ENCODE data around the gene TIMM13. TPM values are rescaled to one million over a fixed set of nuclear protein-coding genes. Genes with fewer than 3 reads are reported as not detected.
A peak's percentile ranks its signal among the peaks of the same experiment; 100 is the strongest.

Gene TIMM13
- total RNA-seq (10 to 100 TPM; 27.4 to 78.4 (median 62.6) TPM), polyA plus RNA-seq (10 to 100 TPM; 75.4 to 98.5 TPM)
- long read RNA-seq, donor 1, transcript TIMM13-201 (3 exons, 1,973 nt): major isoform, 105 of 108 reads
- long read RNA-seq, donor 1, partial matches to known transcripts: 0 of 108 reads
- long read RNA-seq, donor 1, other reads (novel, unspliced or antisense): 3 of 108 reads
- long read RNA-seq, donor 2, transcript TIMM13-201 (3 exons, 1,973 nt): major isoform, 105 of 113 reads
- long read RNA-seq, donor 2, partial matches to known transcripts: 8 of 113 reads
- long read RNA-seq, donor 2, other reads (novel, unspliced or antisense): 0 of 113 reads
- long read RNA-seq, donor 3, transcript TIMM13-201 (3 exons, 1,973 nt): major isoform, 76 of 83 reads
- long read RNA-seq, donor 3, partial matches to known transcripts: 5 of 83 reads
- long read RNA-seq, donor 3, other reads (novel, unspliced or antisense): 2 of 83 reads

- peak in 1 of 2 donors; percentile 54 for TF ChIP-seq POLR2A (IDR thresholded peaks at IDR 0.05)
- TF ChIP-seq CTCF (IDR thresholded peaks at IDR 0.05): no peak
Observed at GRCh38 chr19:2427429-2428320, at the start of gene TIMM13. TSS of gene TIMM13 (minus strand) at chr19:2427586. CDS start at chr19:2427533, 53 bp downstream.

GRCh38 chr19:2476451-2477140 lies 49.2 kb upstream of the TIMM13 start:
- H3K27ac ChIP-seq: peak overlapping the region; percentile 82 to 96 (median 91)
- H3K9me3 ChIP-seq: no peaks in the 10 kb centered on the region
- peak overlapping the region; percentile 60 to 98 (median 88) for H3K4me3 ChIP-seq
- H3K27me3 ChIP-seq: no peaks in the 10 kb centered on the region
- peaks cover 0 to 14% (median 0%) of the 10 kb centered on the region in 9 donors for H3K36me3 ChIP-seq
- WGBS, 4 donors: 0 to 1% (median 0%) methylated on average over 14 to 42 of the region's 42 CpGs
- DNase-seq (peak in 4 of 5 donors; percentile 48 to 64 (median 60)), ATAC-seq (peak in 2 of 4 donors; percentile 1 to 3)
- H3K4me1 ChIP-seq: peaks cover 4 to 42% (median 28%) of the 10 kb centered on the region in 12 donors
- TF ChIP-seq POLR2A (IDR thresholded peaks at IDR 0.05): no peak
- no peak for TF ChIP-seq CTCF (IDR thresholded peaks at IDR 0.05)
- intact Hi-C loops (cut with DNase I): loop anchor here in 8 of 10 donors (1.0 to 5.0 kb wide), 10 partner anchors 18 to 126 kb away; no protein-coding TSS in a partner anchor

More at GRCh38 chr19:2427429-2428320, at the start of gene TIMM13:
- DNase-seq (peak; percentile 96 to 99 (median 97)), ATAC-seq (peak; percentile 93 to 97 (median 93))
- Histone ChIP-seq H3K36me3 (peaks cover 0 to 23% (median 11%) of the 10 kb centered on the region in 9 donors), H3K9me3 (no peaks in the 10 kb centered on the region), H3K27me3 (no peaks in the 10 kb centered on the region), H3K4me3 (peak within 1 kb of the TSS; percentile 64 to 96 (median 89)), H3K4me1 (peaks cover 3 to 54% (median 30%) of the 10 kb centered on the region in 12 donors), H3K27ac (peak within 1 kb of the TSS; percentile 94 to 100 (median 98))
- WGBS, 4 donors: 0 to 1% (median 1%) methylated on average over 18 to 77 of the region's 77 CpGs
- intact Hi-C loops (cut with DNase I): no loop called here

GRCh38 chr19:2475702-2476450 lies 48.5 kb upstream of the TIMM13 start, which contains the start of gene GADD45B:
TSS of gene GADD45B (plus strand) at chr19:2476127. CDS start at chr19:2476359, 232 bp downstream.
- WGBS, 4 donors: 0 to 1% (median 0%) methylated on average over 27 to 70 of the region's 70 CpGs
- peaks cover 4 to 42% (median 28%) of the 10 kb centered on the region in 12 donors for H3K4me1 ChIP-seq

More at GRCh38 chr19:2475702-2476450, 48.5 kb upstream of the TIMM13 start, which contains the start of gene GADD45B:
- intact Hi-C loops (cut with DNase I): loop anchor here in 9 of 10 donors (1.0 to 5.0 kb wide), 14 partner anchors 19 to 135 kb away; no protein-coding TSS in a partner anchor
- DNase-seq (peak; percentile 98), ATAC-seq (peak; percentile 78 to 89 (median 84))
- peaks cover 0 to 14% (median 0%) of the 10 kb centered on the region in 9 donors for H3K36me3 ChIP-seq
- peak within 1 kb of the TSS; percentile 60 to 98 (median 88) for H3K4me3 ChIP-seq
- H3K27me3 ChIP-seq: no peaks in the 10 kb centered on the region
- H3K27ac ChIP-seq: peak within 1 kb of the TSS; percentile 82 to 96 (median 91)
- H3K9me3 ChIP-seq: no peaks in the 10 kb centered on the region
- TF ChIP-seq POLR2A (IDR thresholded peaks at IDR 0.05): peak; percentile 100
- no peak for TF ChIP-seq CTCF (IDR thresholded peaks at IDR 0.05)

Data from heart left ventricle (tissue), 16 donors.